ENCODE measurements around the gene OTC.

Gene OTC

DNA sequence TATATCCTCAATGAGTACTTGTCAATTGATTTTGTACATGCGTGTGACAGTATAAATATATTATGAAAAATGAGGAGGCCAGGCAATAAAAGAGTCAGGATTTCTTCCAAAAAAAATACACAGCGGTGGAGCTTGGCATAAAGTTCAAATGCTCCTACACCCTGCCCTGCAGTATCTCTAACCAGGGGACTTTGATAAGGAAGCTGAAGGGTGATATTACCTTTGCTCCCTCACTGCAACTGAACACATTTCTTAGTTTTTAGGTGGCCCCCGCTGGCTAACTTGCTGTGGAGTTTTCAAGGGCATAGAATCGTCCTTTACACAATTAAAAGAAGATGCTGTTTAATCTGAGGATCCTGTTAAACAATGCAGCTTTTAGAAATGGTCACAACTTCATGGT, at the start of gene OTC:
TSS of gene OTC (plus strand) at position 243 of the 400 bp plus-strand sequence. CDS start at position 336, 93 bp downstream.
- in situ Hi-C loops (cut with HindIII; ENCODE audit: low sequenced_read_pairs): no loop called here

DNA sequence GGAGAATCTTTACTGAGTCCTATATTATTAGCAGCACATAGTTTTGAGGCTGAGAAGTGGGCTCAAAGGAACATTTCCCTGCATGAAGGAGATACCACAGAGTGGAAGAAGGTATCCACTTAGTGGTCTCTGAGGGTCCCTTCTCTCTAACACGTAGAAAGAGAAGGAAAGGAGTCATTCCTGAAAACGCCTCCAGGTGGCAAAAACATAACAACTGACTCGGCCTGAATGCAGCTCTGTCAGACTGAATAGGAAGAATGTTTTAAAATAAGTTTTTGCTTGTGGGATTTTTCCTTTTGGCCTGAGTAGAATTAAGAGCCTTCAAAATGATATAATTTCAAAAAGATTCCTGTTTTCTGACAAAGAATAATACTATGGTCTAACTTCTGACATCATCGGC, 48.4 kb upstream of the OTC start:
- in situ Hi-C loops (cut with HindIII; ENCODE audit: low sequenced_read_pairs): no loop called here

DNA sequence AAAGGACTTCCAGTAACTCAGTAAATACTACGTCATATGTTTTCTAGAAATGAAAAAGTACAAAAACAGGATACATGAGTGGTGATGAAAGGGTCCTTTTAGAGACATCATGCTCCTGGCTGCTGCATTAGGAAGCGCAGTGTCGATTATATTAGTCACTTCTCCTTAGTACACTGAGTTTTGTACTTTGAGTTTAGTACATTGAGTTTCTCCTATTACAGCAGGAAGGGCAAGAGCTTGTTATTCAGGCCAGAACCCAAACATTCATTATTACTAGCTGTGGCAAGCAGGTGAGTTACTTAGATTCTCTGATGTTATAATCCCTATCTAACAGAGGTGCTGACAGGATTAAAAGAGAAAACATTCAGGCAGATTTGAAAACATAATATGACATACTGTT, 46.4 kb upstream of the OTC start:
- in situ Hi-C loops (cut with HindIII; ENCODE audit: low sequenced_read_pairs): no loop called here

DNA sequence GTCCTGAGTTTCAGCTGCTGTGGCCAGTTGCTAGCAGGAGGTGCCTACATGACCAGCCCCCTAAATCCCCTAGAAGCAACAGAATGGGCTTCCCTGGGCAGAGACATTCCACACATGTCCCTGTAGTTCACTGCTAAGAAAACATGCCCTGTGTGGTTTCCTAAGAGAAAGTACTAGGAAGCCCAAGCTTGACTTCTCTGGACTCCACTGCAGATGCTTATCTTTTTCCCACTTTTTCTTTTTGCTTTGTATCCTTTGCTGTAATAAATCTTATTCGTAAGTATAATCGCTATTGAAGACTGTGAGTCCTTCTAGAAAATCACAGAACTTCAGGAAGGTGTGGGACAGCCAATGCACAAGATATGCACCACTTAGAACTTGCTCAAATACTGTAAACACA, 40.7 kb upstream of the OTC start:
- in situ Hi-C loops (cut with HindIII; ENCODE audit: low sequenced_read_pairs): no loop called here

DNA sequence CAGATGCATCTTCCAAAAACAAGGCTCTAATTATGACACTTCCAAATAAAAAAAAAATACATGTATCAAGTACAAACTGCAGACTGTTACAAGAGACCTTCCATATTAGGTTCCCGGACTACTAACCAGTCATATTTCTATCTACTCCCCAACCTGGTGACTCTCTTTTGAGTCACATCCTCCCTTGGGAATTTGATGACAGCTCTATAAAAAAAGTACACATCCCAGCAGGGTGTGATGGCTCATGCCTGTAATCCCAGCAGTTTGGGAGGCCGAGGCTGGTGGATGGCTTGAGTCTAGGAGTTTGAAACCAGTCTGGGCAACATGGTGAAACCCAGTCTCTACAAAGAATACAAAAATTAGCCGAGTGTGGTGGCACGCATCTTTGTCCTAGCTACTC, 40.0 kb upstream of the OTC start:
- in situ Hi-C loops (cut with HindIII; ENCODE audit: low sequenced_read_pairs): no loop called here

DNA sequence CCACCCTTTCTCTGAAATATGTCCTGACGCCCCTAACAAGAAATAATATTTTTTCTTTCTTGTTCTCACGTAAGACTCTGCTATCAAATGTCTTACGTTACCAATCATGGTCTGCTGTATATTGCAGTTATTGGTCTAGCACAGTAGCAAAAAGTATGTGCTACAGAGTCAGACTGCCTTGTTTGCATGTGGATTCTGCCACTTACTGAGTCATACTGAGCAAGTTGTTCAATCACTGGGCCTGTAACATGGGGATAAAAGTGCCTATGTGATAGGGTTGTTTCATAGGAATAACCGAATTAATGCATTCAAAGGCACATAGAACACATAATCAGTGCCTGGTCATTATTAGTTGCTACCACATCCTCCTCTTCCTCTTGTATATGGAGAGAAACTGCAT, 39.2 kb upstream of the OTC start:
- in situ Hi-C loops (cut with HindIII; ENCODE audit: low sequenced_read_pairs): no loop called here

DNA sequence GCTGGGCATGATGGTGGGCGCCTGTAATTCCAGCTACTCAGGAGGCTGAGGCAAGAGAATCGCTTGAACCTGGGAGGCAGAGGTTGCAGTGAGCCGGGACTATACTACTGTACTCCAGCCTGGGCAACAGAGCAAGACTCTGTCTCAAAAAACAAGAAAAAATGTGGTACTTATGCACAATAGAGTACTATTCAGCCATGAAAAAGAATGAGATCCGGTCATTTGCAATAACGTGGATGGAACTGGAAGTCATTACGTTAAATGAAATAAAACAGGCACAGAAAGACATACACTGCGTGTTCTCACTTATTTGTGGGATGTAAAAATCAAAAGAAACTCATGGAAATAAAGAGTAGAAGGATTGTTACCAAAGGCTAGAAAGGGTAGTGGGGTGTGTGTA, 37.2 kb upstream of the OTC start:
- in situ Hi-C loops (cut with HindIII; ENCODE audit: low sequenced_read_pairs): no loop called here

DNA sequence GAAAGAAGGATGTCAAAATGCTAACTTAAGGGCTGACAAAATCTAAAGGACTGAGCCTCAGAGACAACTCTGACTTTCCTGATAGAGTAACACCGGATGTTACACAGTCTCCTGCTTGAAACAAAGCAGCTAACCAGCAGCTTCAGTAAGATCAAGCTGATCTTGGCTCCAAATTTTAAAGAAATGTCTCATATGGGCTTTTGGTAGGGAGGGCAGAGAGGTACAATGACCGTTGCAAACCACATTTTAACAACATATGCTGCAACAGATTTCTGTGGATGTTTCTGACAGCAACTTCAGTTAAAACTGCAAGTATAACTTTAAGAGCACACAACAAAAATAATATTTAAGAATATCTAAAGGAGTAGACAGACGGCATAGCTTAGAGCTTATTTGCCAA, 34.2 kb upstream of the OTC start:
- in situ Hi-C loops (cut with HindIII; ENCODE audit: low sequenced_read_pairs): no loop called here

DNA sequence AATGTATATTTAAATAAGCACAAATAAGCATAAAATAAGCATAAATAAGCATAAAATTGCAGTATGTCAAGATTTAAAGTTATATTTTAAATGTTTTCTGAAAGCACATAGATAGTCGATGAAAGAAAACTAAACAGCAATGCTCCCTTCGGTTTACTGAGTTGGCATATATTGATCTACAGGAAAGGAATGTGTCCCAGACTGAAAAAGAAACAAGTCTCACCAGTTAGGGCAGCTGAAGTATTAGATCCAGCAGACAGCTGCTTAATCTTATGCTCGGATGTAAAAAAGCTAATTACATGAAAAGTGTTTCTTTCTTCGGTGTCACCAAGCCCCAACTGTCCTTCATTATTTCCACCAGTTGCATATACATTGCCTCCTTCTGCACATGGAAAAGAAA, 33.8 kb upstream of the OTC start:
- in situ Hi-C loops (cut with HindIII; ENCODE audit: low sequenced_read_pairs): no loop called here

DNA sequence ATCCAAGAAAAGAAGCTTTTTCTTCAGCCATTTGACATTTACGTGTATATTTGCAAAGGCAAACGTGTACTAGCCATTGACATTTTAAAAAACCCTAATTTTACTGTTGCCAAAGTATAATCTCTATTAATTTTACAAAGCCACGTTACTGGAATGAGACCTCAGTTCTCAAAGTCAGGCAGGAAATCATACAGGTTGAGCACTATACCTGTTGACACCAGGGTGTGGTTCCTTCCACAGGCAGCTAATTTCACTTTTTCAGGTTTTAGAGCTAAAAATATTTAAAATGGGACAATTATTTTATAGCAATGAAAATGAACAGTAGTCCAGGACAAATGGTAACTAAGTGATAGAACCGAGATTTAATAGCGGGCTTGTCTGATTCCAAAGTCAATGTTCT, 31.6 kb upstream of the OTC start:
- in situ Hi-C loops (cut with HindIII; ENCODE audit: low sequenced_read_pairs): no loop called here

DNA sequence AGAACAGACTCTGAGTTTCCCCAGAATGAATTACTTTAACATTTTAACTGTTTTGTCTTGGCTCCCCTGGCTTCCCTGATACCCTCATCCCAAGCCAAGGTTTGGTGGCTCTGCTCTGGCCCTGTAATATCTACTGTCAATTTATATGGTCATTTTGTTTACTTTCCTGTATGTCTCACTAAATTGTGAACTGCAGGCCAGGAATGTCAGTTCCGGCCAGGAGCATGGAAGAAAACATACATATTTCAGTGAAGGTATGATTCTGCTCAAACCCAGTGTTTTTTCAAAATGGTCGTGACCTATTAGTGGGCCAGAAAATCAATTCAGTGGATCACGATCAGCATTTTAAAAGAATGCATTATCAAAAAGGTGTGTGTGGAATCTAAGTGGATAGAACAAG, 26.3 kb upstream of the OTC start:
- in situ Hi-C loops (cut with HindIII; ENCODE audit: low sequenced_read_pairs): no loop called here

DNA sequence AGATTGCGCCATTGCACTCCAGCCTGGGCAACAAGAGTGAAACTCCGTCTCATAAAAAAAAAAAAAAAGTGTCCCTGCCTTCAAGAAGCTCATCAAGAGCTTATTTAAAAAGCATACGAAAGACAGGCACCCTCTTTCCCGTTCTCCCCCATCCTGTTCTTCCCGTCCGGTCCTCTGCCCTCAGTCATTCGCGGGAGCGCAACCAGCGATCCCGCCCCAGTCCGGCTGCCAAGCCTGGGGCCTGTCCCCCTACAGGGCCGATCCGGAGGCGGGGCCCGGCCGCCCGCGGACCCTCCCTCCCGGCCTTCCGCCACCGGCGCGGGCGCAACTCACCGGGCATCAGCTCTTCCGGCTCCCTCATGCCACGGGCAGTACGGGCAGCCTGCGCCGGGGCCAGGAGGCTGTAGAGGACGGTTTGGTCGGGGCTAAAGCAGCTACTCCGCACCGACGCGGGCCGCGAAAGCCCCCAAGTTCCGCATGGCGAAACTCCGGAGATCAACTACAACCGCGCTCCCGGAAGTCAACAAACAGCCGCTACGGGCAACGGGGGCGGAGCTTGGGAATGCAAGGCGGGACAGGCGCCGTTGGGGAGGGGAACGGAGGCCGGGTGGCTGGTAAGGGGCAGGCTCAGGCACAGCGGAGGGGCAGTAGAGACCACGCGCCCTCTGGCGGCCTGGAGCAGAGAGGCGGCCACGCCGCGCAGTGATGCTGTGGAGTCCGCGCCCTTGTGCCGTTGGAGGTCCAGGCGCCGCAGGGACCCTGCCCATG, 25.2 kb upstream of the OTC start, which contains the start of gene RPGR:
TSS of gene RPGR (minus strand) at position 503 of the 768 bp plus-strand sequence. CDS start at position 361, 142 bp downstream.
- in situ Hi-C loops (cut with HindIII; ENCODE audit: low sequenced_read_pairs): no loop called here

DNA sequence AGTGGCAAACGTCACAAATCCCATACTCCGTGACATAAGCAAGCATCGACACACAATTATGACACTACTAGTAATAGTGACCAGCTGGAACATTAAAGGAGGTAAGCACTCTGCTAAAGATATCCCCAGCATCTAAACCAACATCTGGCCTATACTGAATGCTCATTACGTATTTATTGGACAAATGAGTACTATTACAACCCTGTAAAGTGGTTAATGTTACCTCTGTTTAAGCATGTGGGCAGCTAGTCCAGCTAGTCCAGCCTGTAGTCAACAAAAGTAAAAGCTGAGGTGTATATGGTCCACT, 24.7 kb upstream of the OTC start:
- in situ Hi-C loops (cut with HindIII; ENCODE audit: low sequenced_read_pairs): no loop called here

DNA sequence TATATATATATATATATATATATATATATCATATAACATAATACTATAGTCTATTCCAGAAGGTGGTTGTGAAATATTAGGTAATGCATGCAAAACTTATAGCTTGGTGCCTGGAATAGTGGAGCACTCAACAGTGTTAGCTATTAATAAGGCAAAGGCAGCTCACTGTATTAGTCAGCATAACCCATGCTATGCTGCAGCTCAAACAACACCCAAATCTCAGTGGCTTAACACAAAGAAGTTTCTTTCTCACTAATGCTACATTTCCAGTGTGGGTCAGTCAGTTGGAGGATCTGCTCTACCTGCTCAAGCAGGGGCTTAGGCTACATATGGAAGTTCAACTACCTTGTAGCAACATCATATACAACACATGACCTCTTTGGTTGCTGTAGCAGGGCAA, 19.9 kb upstream of the OTC start:
- in situ Hi-C loops (cut with HindIII; ENCODE audit: low sequenced_read_pairs): no loop called here

DNA sequence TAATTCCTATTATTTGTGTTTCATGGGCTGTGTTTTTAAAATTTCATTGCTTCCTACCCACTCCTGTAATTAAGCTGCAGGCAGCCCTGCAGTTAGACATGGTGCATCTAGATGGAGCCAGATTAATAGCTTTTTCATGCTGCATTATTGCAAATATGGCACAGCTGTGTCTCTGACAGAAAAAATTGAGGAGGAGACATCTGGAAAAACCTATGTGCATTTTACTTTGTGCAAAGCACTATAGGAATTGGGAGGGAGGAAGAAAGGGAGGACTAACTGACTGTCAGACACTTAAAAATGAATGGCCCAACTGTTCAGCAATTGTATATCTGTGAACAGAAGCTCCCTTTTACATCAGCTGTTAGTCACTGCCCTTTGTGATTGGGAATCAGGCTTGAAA, 17.0 kb upstream of the OTC start:
- in situ Hi-C loops (cut with HindIII; ENCODE audit: low sequenced_read_pairs): no loop called here

DNA sequence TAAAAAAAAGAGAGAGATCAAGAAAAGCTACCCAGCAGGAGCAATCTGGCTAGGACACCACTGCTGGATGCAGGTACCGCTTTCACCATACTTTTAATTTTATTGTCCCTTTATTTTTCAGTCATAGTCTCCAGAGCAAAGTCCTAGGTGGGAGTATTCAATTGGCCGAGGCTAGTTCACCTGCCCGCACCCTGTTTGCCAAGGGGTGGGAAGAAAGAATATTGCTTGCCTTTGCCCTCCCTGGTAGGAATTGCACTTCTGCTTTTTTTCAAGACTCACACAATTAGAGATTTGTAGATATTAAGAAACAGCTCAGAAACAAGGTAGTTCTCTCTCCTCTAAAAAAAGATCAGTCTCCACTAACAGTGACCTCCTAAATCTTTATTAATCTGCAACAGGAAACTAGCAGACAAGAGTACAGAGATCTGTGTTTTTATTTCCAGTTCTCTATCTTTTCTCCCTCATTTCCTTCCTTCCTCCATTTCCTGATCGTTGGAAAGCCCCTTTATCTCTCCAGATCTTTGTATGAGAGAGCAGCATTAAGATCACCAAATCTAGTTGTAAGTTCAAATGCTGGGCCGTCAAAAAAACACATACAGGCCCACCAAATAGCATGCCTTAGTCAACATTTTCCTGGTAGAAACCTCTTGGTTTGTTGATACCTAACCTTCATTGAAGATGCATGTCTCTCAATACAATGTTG, 15.7 kb upstream of the OTC start:
- in situ Hi-C loops (cut with HindIII; ENCODE audit: low sequenced_read_pairs): no loop called here

DNA sequence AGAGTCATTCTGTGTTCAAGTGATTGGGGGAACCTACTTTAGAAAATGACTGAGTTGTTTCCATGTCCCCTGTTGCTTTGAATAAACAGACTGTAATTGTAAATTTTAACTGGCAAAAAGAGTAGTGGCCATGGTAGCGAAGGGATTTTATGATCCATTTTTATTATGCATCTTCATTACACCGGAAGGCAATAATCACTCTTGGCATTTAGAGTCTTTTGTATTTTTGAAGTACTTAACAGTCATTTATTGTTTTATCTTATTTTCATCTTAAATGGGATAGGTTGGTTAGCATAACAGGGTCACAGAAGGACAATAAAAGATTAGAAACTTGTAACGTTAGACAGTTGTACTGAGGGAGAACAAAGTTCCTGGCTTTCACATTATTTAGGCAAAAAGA, 11.0 kb upstream of the OTC start:
- in situ Hi-C loops (cut with HindIII; ENCODE audit: low sequenced_read_pairs): no loop called here

DNA sequence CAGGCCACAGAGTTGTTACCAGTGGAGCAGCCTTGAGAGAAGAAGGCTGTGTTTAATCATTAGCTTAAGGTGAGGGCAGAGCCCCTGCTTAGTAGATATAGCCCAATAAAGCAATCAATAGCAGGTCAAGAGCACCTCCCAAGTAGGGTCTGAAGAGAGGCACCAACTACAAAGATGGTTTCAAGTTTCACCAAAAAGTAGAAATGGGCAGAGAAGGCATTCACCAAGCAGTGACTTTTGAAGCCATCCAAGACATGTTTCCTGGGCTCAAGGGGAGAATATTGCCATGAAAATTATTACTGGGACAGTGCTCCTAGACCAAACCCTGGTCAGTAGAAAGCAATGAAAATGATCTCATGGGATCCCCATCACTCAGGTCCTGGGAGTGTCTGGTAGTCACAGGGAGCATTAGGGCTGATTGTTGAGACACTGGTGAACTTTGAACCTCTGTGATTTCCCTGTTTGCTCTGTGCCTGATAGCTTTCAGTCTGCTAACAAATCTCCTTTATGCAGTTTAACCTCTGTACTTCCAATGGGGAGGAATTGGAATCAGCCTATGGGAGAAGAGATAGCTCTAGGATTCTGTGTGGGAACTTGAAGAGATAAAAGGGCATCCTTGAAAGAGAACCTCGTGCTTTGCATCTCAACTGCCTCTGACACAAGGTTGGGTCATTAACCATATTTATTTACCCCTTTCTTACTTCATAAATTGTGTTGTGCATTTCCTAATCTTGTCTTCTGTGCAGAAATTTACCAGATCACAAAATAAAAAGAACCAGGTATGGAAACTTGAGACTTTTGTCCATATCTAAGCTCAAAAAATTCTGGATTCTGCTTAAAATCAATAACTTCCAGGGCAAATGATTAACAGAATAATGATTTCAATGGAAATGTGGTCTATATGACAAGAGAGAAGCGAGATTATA, 9.3 kb upstream of the OTC start:
- in situ Hi-C loops (cut with HindIII; ENCODE audit: low sequenced_read_pairs): no loop called here

DNA sequence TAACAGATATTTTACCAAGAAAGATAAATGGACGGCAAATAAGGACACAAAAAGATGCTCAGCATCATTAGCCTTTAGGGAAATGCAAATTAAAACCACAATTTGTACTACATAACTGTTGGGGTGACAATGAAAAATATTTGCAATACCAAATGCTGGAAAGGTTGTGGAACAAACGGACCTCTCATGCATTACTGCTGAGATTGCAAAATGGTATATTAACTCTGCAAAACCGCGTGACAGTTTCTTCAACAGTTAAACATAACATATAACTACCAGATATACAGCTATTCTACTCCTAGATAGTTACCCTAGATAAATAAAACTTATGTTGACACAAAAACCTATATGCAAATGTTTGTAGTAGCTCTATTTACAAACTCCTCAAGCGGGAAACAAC, 6.3 kb upstream of the OTC start:
- in situ Hi-C loops (cut with HindIII; ENCODE audit: low sequenced_read_pairs): no loop called here

DNA sequence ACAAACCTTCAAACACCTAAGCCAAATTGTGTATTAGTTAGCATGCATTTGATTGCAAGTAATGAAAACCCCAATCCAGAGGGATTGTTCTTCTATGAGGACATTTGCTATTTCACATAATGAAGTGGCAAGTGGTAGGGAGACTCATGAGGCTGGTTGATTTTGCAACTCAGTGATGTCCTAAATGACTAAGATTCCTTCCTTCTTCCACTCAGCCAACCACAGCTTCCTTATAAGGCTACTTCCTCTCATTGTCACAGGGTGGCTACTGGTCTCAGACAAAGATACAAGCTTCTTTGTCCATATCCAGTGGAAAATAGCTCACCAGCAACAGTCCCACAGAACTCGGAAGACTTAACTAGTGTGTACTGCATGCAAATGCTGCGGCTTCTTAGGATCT, 5.3 kb upstream of the OTC start:
- in situ Hi-C loops (cut with HindIII; ENCODE audit: low sequenced_read_pairs): no loop called here

DNA sequence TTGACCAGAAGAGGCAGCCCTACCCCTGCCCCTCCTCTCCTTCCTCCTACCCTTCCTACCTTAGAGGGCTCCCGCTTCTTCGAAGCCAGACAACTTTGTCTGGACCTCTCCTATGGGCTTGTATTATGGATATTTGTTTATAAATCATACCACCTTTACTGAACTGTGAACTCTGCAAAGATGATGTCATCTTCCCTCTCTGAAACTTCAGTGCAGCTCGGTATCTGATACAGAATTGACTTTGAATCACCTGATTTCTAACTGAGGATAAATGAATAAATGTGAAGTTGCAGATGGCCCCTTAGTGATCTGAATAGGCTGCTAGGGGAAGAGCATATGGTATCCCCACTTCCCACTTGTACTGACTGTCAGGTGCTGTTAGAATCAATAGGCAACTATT, 1.1 kb upstream of the OTC start:
- in situ Hi-C loops (cut with HindIII; ENCODE audit: low sequenced_read_pairs): no loop called here

DNA sequence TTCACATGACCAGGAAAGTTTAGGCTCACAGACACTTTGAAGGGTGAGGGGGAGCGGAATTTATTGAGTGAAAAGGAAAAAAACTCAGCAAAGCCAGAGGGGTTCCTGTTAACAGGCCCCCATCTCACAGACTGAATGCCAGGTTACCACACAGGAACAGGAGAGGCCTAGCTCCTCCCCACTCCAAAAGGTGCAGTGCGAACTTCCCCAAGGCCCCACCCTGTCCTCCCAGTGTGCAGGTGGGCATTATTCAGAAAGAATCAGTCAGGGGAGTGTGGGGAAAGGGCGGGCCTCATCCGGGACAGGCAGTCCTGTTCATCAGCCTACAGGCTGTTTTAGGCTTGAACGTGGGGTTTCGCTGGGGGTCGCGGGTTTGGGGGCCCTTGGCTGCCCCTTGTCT, 4.0 kb downstream of the OTC start:
- in situ Hi-C loops (cut with HindIII; ENCODE audit: low sequenced_read_pairs): no loop called here
